Skeletal muscle tissue (tissue), 4 donors: ENCODE results near the gene SMIM21. TPM values are rescaled to one million over a fixed set of nuclear protein-coding genes. Genes with fewer than 3 reads are reported as not detected.

Experiments
- H3K27ac ChIP-seq: one replicate; pipeline ENCODE4 v1.7.0; 2013; ENCODE audit warnings: mild to moderate bottlenecking, low read depth, low read length, inconsistent platforms
- H3K27me3 ChIP-seq, 3 donors: one replicate each; pipeline ENCODE4 v1.7.0; 2013; ENCODE audit warnings: low read length in 3 of 3; ENCODE audit not compliant: control insufficient read depth in 3 of 3, insufficient read depth in 3 of 3
- H3K36me3 ChIP-seq, 3 donors: one replicate each; pipeline ENCODE4 v1.7.0; 2013; ENCODE audit warnings: low read length in 3 of 3; ENCODE audit not compliant: control insufficient read depth in 3 of 3, insufficient read depth in 3 of 3
- H3K4me1 ChIP-seq, 3 donors: one replicate each; pipeline ENCODE4 v1.7.0; 2013; ENCODE audit warnings: low read length in 3 of 3, mild to moderate bottlenecking in 3 of 3; ENCODE audit not compliant: control insufficient read depth in 3 of 3, insufficient read depth in 3 of 3
- H3K4me3 ChIP-seq, 3 donors: one replicate each; pipeline ENCODE4 v1.7.0; 2013; ENCODE audit warnings: low read length in 3 of 3
- H3K9ac ChIP-seq, 3 donors: one replicate each; pipeline ENCODE4 v1.7.0; 2013; ENCODE audit warnings: low read length in 3 of 3, mild to moderate bottlenecking in 3 of 3, moderate library complexity in 2 of 3, low read depth in 1 of 3
- H3K9me3 ChIP-seq, 3 donors: one replicate each; pipeline ENCODE4 v1.7.0; 2013; ENCODE audit warnings: low read length in 3 of 3; ENCODE audit not compliant: control insufficient read depth in 3 of 3
- total RNA-seq: library from RNA; depleted of rRNA; stranded (reverse); fragments of >200 nt; gene quantifications from one replicate; pipeline ENCODE4 v1.2.3, GENCODE V29; 2014
- donor health status: Osteomylitis.

Gene SMIM21
- total RNA-seq = not detected

DNA sequence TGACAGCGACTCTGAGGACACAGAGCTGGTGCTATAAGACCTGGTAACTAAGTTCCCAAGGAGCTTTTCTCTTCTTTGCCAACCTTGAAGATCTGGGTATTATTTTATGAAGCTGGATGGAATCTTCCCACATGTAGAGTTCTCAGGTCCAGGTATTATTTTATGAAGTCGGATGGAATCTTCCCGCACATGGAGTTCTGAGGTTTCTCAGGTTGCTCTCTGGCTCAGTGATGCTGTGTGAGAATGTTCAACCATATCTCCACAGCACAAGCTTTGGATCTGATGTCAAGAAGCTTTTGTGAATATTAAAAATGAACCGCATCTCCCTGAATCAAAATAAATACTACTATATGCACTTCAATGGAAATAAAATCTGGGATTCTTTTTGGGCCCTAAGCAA is at the start of gene SMIM21:
SMIM21 (minus strand) TSS at position 101 of the 400 bp plus-strand sequence. CDS start 140 bp downstream, outside the sequence.
- Histone ChIP-seq H3K27me3 (no peaks in the 10 kb centered on the region), H3K36me3 (no peaks in the 10 kb centered on the region), H3K4me3 (no peak within 1 kb of the TSS), H3K27ac (no peak within 1 kb of the TSS), H3K9me3 (no peaks in the 10 kb centered on the region), H3K9ac (no peak within 1 kb of the TSS), H3K4me1 (no peaks in the 10 kb centered on the region)

- Histone ChIP-seq H3K27me3 (peaks cover 0 to 9% (median 0%) of the 10 kb centered on the region in 3 donors), H3K9me3 (no peaks in the 10 kb centered on the region), H3K36me3 (no peaks in the 10 kb centered on the region), H3K27ac (no peak overlapping the region), H3K4me3 (no peak overlapping the region), H3K4me1 (no peaks in the 10 kb centered on the region), H3K9ac (no peak overlapping the region)
These were observed 47.7 kb upstream of the SMIM21 start for GRCh38 chr18:75475228-75475627.

GRCh38 chr18:75474332-75474731 is 46.8 kb upstream of the SMIM21 start:
- H3K27ac ChIP-seq = no peak overlapping the region
- no peaks in the 10 kb centered on the region for H3K4me1 ChIP-seq
- no peak overlapping the region for H3K9ac ChIP-seq
- peaks cover 0 to 10% (median 0%) of the 10 kb centered on the region in 3 donors for H3K27me3 ChIP-seq
- no peaks in the 10 kb centered on the region for H3K9me3 ChIP-seq
- H3K36me3 ChIP-seq = no peaks in the 10 kb centered on the region
- no peak overlapping the region for H3K4me3 ChIP-seq

DNA sequence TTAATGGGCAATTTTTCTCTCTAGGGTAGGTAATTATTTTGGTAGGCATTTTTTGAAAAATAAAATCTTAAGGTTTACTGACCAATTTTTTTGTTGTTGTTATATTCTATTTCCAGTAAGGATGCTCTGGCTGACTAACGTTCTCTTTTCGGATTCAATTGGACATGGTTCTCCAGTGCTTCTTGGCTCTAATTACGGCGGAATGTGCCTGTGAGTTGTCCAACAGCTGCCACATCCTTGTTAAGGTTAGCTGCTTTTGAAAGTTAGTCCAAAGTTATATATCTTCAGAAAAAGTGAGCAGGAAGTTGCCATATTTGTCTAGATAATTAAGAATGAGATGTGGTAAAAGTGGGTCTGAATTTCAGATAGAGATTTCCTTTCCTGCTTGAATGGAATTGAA is 45.8 kb upstream of the SMIM21 start:
- H3K4me3 ChIP-seq = no peak overlapping the region
- no peaks in the 10 kb centered on the region for H3K36me3 ChIP-seq
- no peak overlapping the region for H3K9ac ChIP-seq
- H3K27me3 ChIP-seq = peaks cover 0 to 10% (median 0%) of the 10 kb centered on the region in 3 donors
- no peaks in the 10 kb centered on the region for H3K4me1 ChIP-seq
- no peaks in the 10 kb centered on the region for H3K9me3 ChIP-seq
- no peak overlapping the region for H3K27ac ChIP-seq

DNA sequence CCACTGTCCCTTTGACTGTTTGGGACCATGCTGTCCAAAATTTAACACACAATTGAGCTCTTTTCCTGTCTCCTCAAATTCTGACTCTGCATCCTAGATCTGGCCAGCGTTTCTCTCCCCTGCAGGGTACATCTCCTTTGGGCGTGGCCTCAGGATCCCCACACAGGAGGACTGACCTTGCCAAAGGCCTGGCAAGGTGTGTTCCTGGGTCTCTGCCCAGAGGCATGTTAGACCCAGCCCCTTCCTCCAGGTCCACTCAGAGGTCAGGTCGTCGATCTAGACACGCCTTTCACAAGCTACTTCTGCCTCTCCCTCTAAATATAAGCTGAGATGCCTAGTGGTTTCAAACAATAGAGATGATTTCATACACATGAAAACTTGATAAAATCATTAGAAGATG is 45.4 kb upstream of the SMIM21 start:
- Histone ChIP-seq H3K27ac (no peak overlapping the region), H3K4me1 (no peaks in the 10 kb centered on the region), H3K9ac (no peak overlapping the region), H3K36me3 (no peaks in the 10 kb centered on the region), H3K27me3 (peaks cover 0 to 10% (median 0%) of the 10 kb centered on the region in 3 donors), H3K4me3 (no peak overlapping the region), H3K9me3 (no peaks in the 10 kb centered on the region)

GRCh38 chr18:75472396-75472795 is 44.9 kb upstream of the SMIM21 start:
- no peak overlapping the region for H3K9ac ChIP-seq
- peaks cover 0 to 10% (median 2%) of the 10 kb centered on the region in 3 donors for H3K27me3 ChIP-seq
- no peak overlapping the region for H3K27ac ChIP-seq
- H3K36me3 ChIP-seq = no peaks in the 10 kb centered on the region
- no peak overlapping the region for H3K4me3 ChIP-seq
- H3K9me3 ChIP-seq = no peaks in the 10 kb centered on the region
- H3K4me1 ChIP-seq = no peaks in the 10 kb centered on the region

DNA sequence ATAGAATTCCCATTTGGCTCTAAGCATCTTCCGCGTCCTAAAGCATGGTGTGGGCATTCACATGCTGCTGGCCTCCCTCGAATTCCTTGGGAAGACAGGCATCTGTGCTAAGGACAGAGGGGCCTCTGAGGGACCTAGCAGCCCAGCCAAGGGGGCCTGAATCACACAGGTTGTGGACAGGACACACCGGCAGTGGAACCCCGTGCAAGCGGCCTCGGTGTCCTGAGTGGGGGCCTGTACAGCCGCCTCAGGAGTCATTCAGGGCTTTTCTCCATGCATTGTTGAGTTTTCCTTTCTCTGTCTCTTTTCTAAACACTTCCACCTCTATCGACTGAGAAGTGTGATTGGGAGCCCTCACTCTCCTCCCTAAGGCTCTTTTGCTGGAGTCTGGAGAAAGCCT is 44.3 kb upstream of the SMIM21 start:
- Histone ChIP-seq H3K36me3 (no peaks in the 10 kb centered on the region), H3K9ac (no peak overlapping the region), H3K27me3 (peaks cover 0 to 10% (median 3%) of the 10 kb centered on the region in 3 donors), H3K4me1 (no peaks in the 10 kb centered on the region), H3K4me3 (no peak overlapping the region), H3K27ac (no peak overlapping the region), H3K9me3 (no peaks in the 10 kb centered on the region)

- Histone ChIP-seq H3K27me3 (peaks cover 0 to 10% (median 3%) of the 10 kb centered on the region in 3 donors), H3K4me3 (no peak overlapping the region), H3K9ac (no peak overlapping the region), H3K36me3 (no peaks in the 10 kb centered on the region), H3K9me3 (no peaks in the 10 kb centered on the region), H3K27ac (no peak overlapping the region), H3K4me1 (no peaks in the 10 kb centered on the region)
These were observed 40.3 kb upstream of the SMIM21 start for GRCh38 chr18:75467851-75468250.

DNA sequence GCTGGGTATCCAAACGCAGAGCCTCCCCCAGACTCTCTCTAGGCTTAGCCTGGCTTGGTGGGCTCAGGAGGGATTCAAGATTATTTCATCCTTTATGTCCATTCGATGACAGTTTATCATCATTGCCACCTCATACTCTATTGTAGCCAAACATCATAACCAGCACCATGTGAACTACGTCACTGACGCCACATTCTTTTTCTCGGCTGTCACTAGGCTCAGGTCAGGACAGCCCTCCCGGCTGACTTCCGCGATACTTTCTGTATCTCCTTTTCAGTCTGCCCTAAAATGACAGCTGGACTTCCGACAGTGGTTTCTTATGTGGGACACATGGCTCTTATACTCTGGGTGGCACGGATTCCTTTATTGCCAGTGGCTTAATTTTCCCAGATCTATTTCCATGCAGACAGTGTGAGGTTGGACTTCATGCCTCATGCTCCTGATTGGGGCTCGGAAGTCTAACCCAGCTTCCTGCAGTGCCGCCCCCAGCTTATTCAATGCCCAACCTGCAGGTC is 39.8 kb upstream of the SMIM21 start:
- no peak overlapping the region for H3K27ac ChIP-seq
- no peak overlapping the region for H3K4me3 ChIP-seq
- no peaks in the 10 kb centered on the region for H3K4me1 ChIP-seq
- H3K36me3 ChIP-seq = no peaks in the 10 kb centered on the region
- no peaks in the 10 kb centered on the region for H3K9me3 ChIP-seq
- peaks cover 0 to 7% (median 3%) of the 10 kb centered on the region in 3 donors for H3K27me3 ChIP-seq
- no peak overlapping the region for H3K9ac ChIP-seq

- Histone ChIP-seq H3K9ac (no peak overlapping the region), H3K36me3 (no peaks in the 10 kb centered on the region), H3K27ac (no peak overlapping the region), H3K4me3 (no peak overlapping the region), H3K9me3 (no peaks in the 10 kb centered on the region), H3K4me1 (no peaks in the 10 kb centered on the region), H3K27me3 (peaks cover 0 to 3% (median 0%) of the 10 kb centered on the region in 3 donors)
These were observed 36.9 kb upstream of the SMIM21 start for GRCh38 chr18:75464356-75464755.
